Smooth muscle cell (in vitro differentiated cells): ENCODE results near the gene ITGB3BP. TPM values are rescaled to one million over a fixed set of nuclear protein-coding genes. Genes with fewer than 3 reads are reported as not detected.

ENCODE experiments used
- DNase-seq: peaks from one replicate; lab custom pipeline; 2025; ENCODE audit not compliant: unreplicated experiment; lab: John Stamatoyannopoulos, UW
- H2AFZ ChIP-seq: fragments of 200-600 bp; sonication (generic); 2 replicates; pipeline ENCODE4 v1.6.0; 2016; ENCODE audit warnings: antibody characterized with exemption, low read depth, mild to moderate bottlenecking
- H3F3A ChIP-seq: fragments of 200-600 bp; sonication (generic); 2 replicates; pipeline ENCODE4 v1.6.0; 2017; ENCODE audit warnings: antibody characterized with exemption, low read depth
- H3K27ac ChIP-seq: fragments of 200-600 bp; sonication (generic); 2 replicates; pipeline ENCODE4 v1.5.1; 2016; ENCODE audit warnings: low read depth, mild to moderate bottlenecking
- H3K27me3 ChIP-seq: fragments of 200-600 bp; sonication (generic); 2 replicates; pipeline ENCODE4 v1.6.1; 2016; ENCODE audit warnings: low read depth, mild to moderate bottlenecking
- H3K36me3 ChIP-seq: fragments of 200-600 bp; sonication (generic); 2 replicates; pipeline ENCODE4 v1.5.1; 2016; ENCODE audit warnings: low read depth
- H3K4me1 ChIP-seq: fragments of 200-600 bp; sonication (generic); 2 replicates; pipeline ENCODE4 v1.5.1; 2016; ENCODE audit warnings: low read depth
- H3K4me2 ChIP-seq: fragments of 200-600 bp; sonication (generic); 2 replicates; pipeline ENCODE4 v1.6.0; 2016; ENCODE audit warnings: mild to moderate bottlenecking
- H3K4me3 ChIP-seq: fragments of 200-600 bp; sonication (generic); 2 replicates; pipeline ENCODE4 v1.5.1; 2016; ENCODE audit warnings: mild to moderate bottlenecking
- H3K79me2 ChIP-seq: fragments of 200-600 bp; sonication (generic); 2 replicates; pipeline ENCODE4 v1.6.0; 2016; ENCODE audit warnings: low read depth, mild to moderate bottlenecking
- H3K9ac ChIP-seq: fragments of 200-600 bp; sonication (generic); 2 replicates; pipeline ENCODE4 v1.6.0; 2016; ENCODE audit warnings: low read depth
- H3K9me3 ChIP-seq: fragments of 200-600 bp; sonication (generic); replicated peaks from 2 replicates; pipeline ENCODE4 v1.5.1; 2016; ENCODE audit warnings: low read depth
- H4K20me1 ChIP-seq: fragments of 200-600 bp; sonication (generic); 2 replicates; pipeline ENCODE4 v1.6.0; 2016; ENCODE audit warnings: low read depth
- WGBS: methylation state at CpG from one replicate; pipeline ENCODE4 v1.1.7; 2016; ENCODE audit warnings: low lambda C conversion rate; 5-methylcytosine and 5-hydroxymethylcytosine counted together
- polyA plus RNA-seq: library from polyadenylated mRNA; unstranded; fragments of >200 nt; fragmentation: Nextera tagmentation; extraction: Ambion mirVana; gene quantifications from 2 replicates; pipeline ENCODE4 v1.2.1, GENCODE V29; 2016
- total RNA-seq: library from RNA; depleted of rRNA; stranded (reverse); fragments of >200 nt; gene quantifications from 2 replicates; pipeline ENCODE4 v1.2.3, GENCODE V29; 2014
- TF ChIP-seq, protein P1 (sequence below): fragments of 200-600 bp; sonication (generic); IDR thresholded peaks from 2 replicates; pipeline ENCODE4 v1.5.1; 2017; ENCODE audit warnings: borderline replicate concordance, mild to moderate bottlenecking, antibody characterized with exemption; ENCODE audit not compliant: insufficient read depth, poor library complexity, severe bottlenecking

The ITGB3BP gene
- total and polyA plus RNA-seq, 2 experiments from 2014 or later: 27.7 to 35.5 TPM

- H3K27me3 ChIP-seq: no peaks in the 10 kb centered on the region
- 98% methylated on average over 1 of the region's 1 CpG for WGBS
- no peak overlapping the region for H3K9ac ChIP-seq
- no peaks in the 10 kb centered on the region for H4K20me1 ChIP-seq
- peaks cover 9% of the 10 kb centered on the region for H3K36me3 ChIP-seq
- H2AFZ ChIP-seq: no peak overlapping the region
- no peak overlapping the region for H3K4me2 ChIP-seq
- TF ChIP-seq, protein P1, sequence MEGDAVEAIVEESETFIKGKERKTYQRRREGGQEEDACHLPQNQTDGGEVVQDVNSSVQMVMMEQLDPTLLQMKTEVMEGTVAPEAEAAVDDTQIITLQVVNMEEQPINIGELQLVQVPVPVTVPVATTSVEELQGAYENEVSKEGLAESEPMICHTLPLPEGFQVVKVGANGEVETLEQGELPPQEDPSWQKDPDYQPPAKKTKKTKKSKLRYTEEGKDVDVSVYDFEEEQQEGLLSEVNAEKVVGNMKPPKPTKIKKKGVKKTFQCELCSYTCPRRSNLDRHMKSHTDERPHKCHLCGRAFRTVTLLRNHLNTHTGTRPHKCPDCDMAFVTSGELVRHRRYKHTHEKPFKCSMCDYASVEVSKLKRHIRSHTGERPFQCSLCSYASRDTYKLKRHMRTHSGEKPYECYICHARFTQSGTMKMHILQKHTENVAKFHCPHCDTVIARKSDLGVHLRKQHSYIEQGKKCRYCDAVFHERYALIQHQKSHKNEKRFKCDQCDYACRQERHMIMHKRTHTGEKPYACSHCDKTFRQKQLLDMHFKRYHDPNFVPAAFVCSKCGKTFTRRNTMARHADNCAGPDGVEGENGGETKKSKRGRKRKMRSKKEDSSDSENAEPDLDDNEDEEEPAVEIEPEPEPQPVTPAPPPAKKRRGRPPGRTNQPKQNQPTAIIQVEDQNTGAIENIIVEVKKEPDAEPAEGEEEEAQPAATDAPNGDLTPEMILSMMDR: no peak
- no peaks in the 10 kb centered on the region for H3F3A ChIP-seq
- no peaks in the 10 kb centered on the region for H3K4me1 ChIP-seq
- no peak for DNase-seq
- H3K9me3 ChIP-seq: no peaks in the 10 kb centered on the region
- H3K79me2 ChIP-seq: no peaks in the 10 kb centered on the region
- no peak overlapping the region for H3K27ac ChIP-seq
- H3K4me3 ChIP-seq: no peak overlapping the region
Observed at GRCh38 chr1:63533931-63534330, 10.9 kb upstream of the ITGB3BP start.

DNA sequence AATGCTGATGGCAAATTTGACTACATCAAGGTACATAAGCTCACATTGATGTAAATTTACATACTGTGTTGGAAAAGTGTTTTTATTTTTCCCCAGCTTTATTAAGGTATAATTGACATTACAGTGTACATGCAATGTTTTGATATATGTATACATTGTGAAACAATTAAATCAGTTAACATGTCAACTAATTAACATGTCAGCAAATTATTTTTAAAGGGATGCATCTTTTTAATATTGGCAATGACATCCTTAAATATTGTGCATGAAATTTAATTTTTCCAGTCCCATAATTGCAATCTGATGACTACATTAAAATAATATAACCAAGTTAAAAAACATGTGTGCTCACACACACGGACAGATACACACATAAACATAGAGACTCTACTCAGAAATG is 9.7 kb upstream of the ITGB3BP start:
- Histone ChIP-seq H3K27me3 (no peaks in the 10 kb centered on the region), H3K9ac (no peak overlapping the region), H3K79me2 (no peaks in the 10 kb centered on the region), H3K4me2 (no peak overlapping the region), H3K36me3 (peaks cover 9% of the 10 kb centered on the region), H3K4me1 (no peaks in the 10 kb centered on the region), H3K27ac (no peak overlapping the region), H3K9me3 (no peaks in the 10 kb centered on the region), H2AFZ (no peak overlapping the region), H4K20me1 (no peaks in the 10 kb centered on the region), H3K4me3 (no peak overlapping the region), H3F3A (no peaks in the 10 kb centered on the region)
- no peak for DNase-seq
- TF ChIP-seq, protein P1: no peak
- 97% methylated on average over 1 of the region's 1 CpG for WGBS

DNA sequence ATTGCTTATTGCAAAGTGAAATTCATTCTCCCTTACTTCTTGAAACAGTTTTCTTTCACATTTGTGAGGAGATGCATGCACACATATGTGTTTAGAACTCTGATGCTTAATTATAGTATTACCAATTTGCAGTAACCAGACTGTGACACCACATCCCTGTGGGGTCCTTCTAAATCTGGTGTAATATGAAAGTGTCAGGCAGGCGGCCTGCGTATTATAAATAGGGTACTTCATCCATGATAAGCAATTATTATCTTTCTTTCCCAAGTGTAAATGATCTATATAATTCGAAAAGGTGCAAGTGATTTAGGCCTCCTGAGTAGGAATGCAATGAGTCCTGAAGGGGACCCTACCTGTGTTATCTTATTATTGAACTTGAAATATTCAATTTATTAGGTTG is 1.2 kb upstream of the ITGB3BP start:
- Histone ChIP-seq H3K27ac (peak overlapping the region; percentile 95), H3K4me3 (peak overlapping the region; percentile 90), H4K20me1 (no peaks in the 10 kb centered on the region), H3K4me2 (peak overlapping the region; percentile 91), H3K79me2 (peaks cover 19% of the 10 kb centered on the region), H3K9me3 (no peaks in the 10 kb centered on the region), H3K36me3 (no peaks in the 10 kb centered on the region), H3F3A (no peaks in the 10 kb centered on the region), H2AFZ (peak overlapping the region; percentile 100), H3K9ac (peak overlapping the region; percentile 89), H3K27me3 (no peaks in the 10 kb centered on the region), H3K4me1 (peaks cover 15% of the 10 kb centered on the region)
- WGBS: 83% methylated on average over 3 of the region's 3 CpGs
- no peak for DNase-seq
- TF ChIP-seq, protein P1: no peak

DNA sequence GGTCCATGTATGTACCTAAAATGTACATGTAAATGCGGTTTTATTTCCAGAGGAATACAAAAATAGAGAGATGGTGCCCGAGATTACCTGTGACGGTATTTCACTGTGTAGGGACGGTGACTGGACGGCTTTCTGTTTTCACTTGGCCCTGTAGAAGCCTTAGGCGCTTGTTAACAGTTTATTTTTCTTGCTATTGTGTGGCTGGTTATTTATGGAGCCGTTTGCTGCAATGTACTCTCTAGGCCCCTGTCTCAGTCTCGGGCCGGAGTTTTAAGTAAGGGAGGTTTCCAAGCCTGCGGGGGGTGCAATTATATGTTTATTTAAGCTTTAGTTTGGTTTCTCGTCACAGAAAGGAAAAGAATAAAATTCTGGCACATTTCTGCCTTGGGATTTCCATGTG is 713 bp upstream of the ITGB3BP start:
- peak overlapping the region; percentile 90 for H3K4me3 ChIP-seq
- H3K4me1 ChIP-seq: peaks cover 15% of the 10 kb centered on the region
- H3K9ac ChIP-seq: peak overlapping the region; percentile 89
- no peaks in the 10 kb centered on the region for H4K20me1 ChIP-seq
- no peaks in the 10 kb centered on the region for H3K27me3 ChIP-seq
- WGBS: 5% methylated on average over 11 of the region's 11 CpGs
- peak overlapping the region; percentile 95 for H3K27ac ChIP-seq
- no peaks in the 10 kb centered on the region for H3K9me3 ChIP-seq
- peaks cover 19% of the 10 kb centered on the region for H3K79me2 ChIP-seq
- DNase-seq: no peak
- H2AFZ ChIP-seq: peak overlapping the region; percentile 100
- TF ChIP-seq, protein P1: no peak
- peak overlapping the region; percentile 91 for H3K4me2 ChIP-seq
- no peaks in the 10 kb centered on the region for H3K36me3 ChIP-seq
- H3F3A ChIP-seq: no peaks in the 10 kb centered on the region
